HepG2 (cell line): Measurements from ENCODE around the gene CCL18. TPM values are rescaled to one million over a fixed set of nuclear protein-coding genes. Genes with fewer than 3 reads are reported as not detected.

ENCODE experiments used
- ATAC-seq: fragments of 200-7000 bp; cut with Tn5 transposase; 3 replicates; pipeline ENCODE4 v1.9.1; 2020; ENCODE audit warnings: mild to moderate bottlenecking, moderate library complexity
- BruUV-seq: library from RNA; stranded (reverse); fragments of 400-500 nt; replicated peaks from 2 replicates; lab custom pipeline; 2021; lab: Mats Ljungman, UMichigan
- CTCF ChIA-PET: fragments of 300-600 bp; formaldehyde crosslinking; extraction: SDS; loops from one replicate; lab custom pipeline; 2021; ENCODE audit warnings: low total read pairs, inconsistent platforms, low intra/inter-chr PET ratio; lab: Yijun Ruan, JAX
- POLR2A ChIA-PET: fragments of 350-600 bp; sonication (Branson Sonifier 250); formaldehyde crosslinking; loops from one replicate; lab custom pipeline; 2020; ENCODE audit warnings: antibody characterized with exemption, inconsistent platforms; lab: Yijun Ruan, JAX
- DNase-seq: peaks from one replicate; pipeline ENCODE4 v3.0.0-alpha.2; 2015; ENCODE audit warnings: low spot score
- FAIRE-seq: peaks from 3 replicates; lab custom pipeline; 2011; peaks lifted over from hg19 to GRCh38; lab: Jason Lieb, UNC
- H2AFZ ChIP-seq: one replicate; pipeline ENCODE4 v1.6.1; 2011; ENCODE audit warnings: low read length, inconsistent platforms
- H3K27ac ChIP-seq: fragments of 300-600 bp; 3 replicates; pipeline ENCODE4 v1.8.0; 2011; ENCODE audit warnings: mixed run types, mild to moderate bottlenecking, mixed read lengths, low read length, inconsistent platforms; ENCODE audit not compliant: insufficient read depth; ENCODE audit errors: extremely low read length
- H3K27me3 ChIP-seq, 2 experiments: fragments of 200-600 bp in 1 of 2; 2 replicates in 1 of 2; 3 replicates in 1 of 2; pipeline versions ENCODE4 v1.6.0 to v1.8.0; 2011; ENCODE audit warnings: low read length in 2 of 2, mild to moderate bottlenecking in 2 of 2, moderate library complexity in 2 of 2, inconsistent platforms in 1 of 2; ENCODE audit not compliant: insufficient read depth in 2 of 2, control insufficient read depth in 1 of 2
- H3K36me3 ChIP-seq, 2 experiments: fragments of 200-600 bp in 1 of 2; replicated peaks in 1 of 2; 2 replicates in 1 of 2; 3 replicates in 1 of 2; pipeline versions ENCODE4 v1.5.1 to v1.8.0; 2011; ENCODE audit warnings: low read length in 2 of 2, inconsistent platforms in 1 of 2; ENCODE audit not compliant: insufficient read depth in 2 of 2, control insufficient read depth in 1 of 2
- H3K4me1 ChIP-seq: 2 replicates; pipeline ENCODE4 v1.5.1; 2012; ENCODE audit warnings: low read length, inconsistent platforms; ENCODE audit not compliant: insufficient read depth
- H3K4me2 ChIP-seq: 2 replicates; pipeline ENCODE4 v1.6.0; 2011; ENCODE audit warnings: low read depth, low read length, inconsistent platforms
- H3K4me3 ChIP-seq, 3 experiments: fragments of 200-600 bp in 1 of 3; sonication (generic), shearing (Covaris generic) in 1 of 3; replicated peaks in 1 of 3; 2 replicates each; pipeline ENCODE4 v1.5.1; 2011 to 2016; ENCODE audit warnings: low read length in 3 of 3, inconsistent platforms in 2 of 3, low read depth in 2 of 3, mild to moderate bottlenecking in 2 of 3, control low read depth in 1 of 3, mixed read lengths in 1 of 3; ENCODE audit not compliant: insufficient read depth in 1 of 3
- H3K79me2 ChIP-seq: one replicate; pipeline ENCODE4 v1.6.1; 2011; ENCODE audit warnings: low read length, inconsistent platforms; ENCODE audit not compliant: insufficient read depth
- H3K9ac ChIP-seq: 2 replicates; pipeline ENCODE4 v1.6.0; 2011; ENCODE audit warnings: mild to moderate bottlenecking, low read depth, low read length, inconsistent platforms; ENCODE audit not compliant: insufficient read depth
- H3K9me3 ChIP-seq: 2 replicates; pipeline ENCODE4 v1.5.1; 2012; ENCODE audit warnings: mild to moderate bottlenecking, low read length
- H4K20me1 ChIP-seq: 2 replicates; pipeline ENCODE4 v1.6.0; 2011; ENCODE audit warnings: inconsistent platforms, mild to moderate bottlenecking, low read length, moderate library complexity; ENCODE audit not compliant: insufficient read depth
- AHR ChIP-seq: IDR thresholded peaks from 2 replicates; pipeline ENCODE4 v1.6.1; 2018; ENCODE audit warnings: missing genetic modification reagents, missing compliant biosample characterization
- ASH2L ChIP-seq: fragments of 300-600, 200-600 bp; sonication (generic); IDR thresholded peaks from 2 replicates; pipeline ENCODE4 v1.7.0; 2017; ENCODE audit warnings: low read depth, mild to moderate bottlenecking, moderate library complexity, mixed read lengths, low read length; ENCODE audit not compliant: insufficient read length
- JDP2 ChIP-seq: sonication (generic); formaldehyde crosslinking; IDR thresholded peaks from 2 replicates; pipeline ENCODE4 v1.8.1; 2022; ENCODE audit warnings: missing genetic modification reagents, borderline replicate concordance
- MATR3 ChIP-seq: sonication (generic); formaldehyde crosslinking; IDR thresholded peaks from 2 replicates; pipeline ENCODE4 v1.4.0; 2020; ENCODE audit warnings: missing genetic modification reagents
- REPIN1 ChIP-seq: sonication (generic); formaldehyde crosslinking; IDR thresholded peaks from 2 replicates; pipeline ENCODE4 v1.8.0; 2022; ENCODE audit warnings: missing genetic modification reagents, low read depth, mild to moderate bottlenecking, borderline replicate concordance
- ZFP41 ChIP-seq: sonication (generic); formaldehyde crosslinking; IDR thresholded peaks from 2 replicates; pipeline ENCODE4 v1.4.0; 2020; ENCODE audit warnings: mild to moderate bottlenecking, missing genetic modification reagents, borderline replicate concordance
- WGBS: methylation state at CpG from one replicate; pipeline ENCODE4 v1.1.6; 2017; ENCODE audit warnings: low lambda C conversion rate; 5-methylcytosine and 5-hydroxymethylcytosine counted together
- in situ Hi-C: cut with HindIII; loops from 2 replicates; pipeline ENCODE4 v1.10.0; 2017; ENCODE audit warnings: low pct_unique_long_range_greater_than_20kb; ENCODE audit not compliant: extremely low pct_ligation_motif_present
- intact Hi-C: fragments of 100-400 bp; cut with micrococcal nuclease; formaldehyde crosslinking; loops from one replicate; pipeline ENCODE4 v1.10.0; 2022; ENCODE audit not compliant: unreplicated experiment
- polyA plus RNA-seq, 8 experiments: library from polyadenylated mRNA; depleted of rRNA in 3 of 8; stranded (reverse) in 7 of 8; unstranded in 1 of 8; fragments of >200 nt; fragmentation: Illumina TruSeq in 4 of 8; extraction: Trizol in 4 of 8; gene quantifications; 2 replicates each; pipeline versions ENCODE4 v1.2.1 to v1.2.3, GENCODE V29; 2011 to 2016; ENCODE audit warnings: low read depth in 4 of 8, missing spikeins in 1 of 8, mixed read lengths in 1 of 8; ENCODE audit not compliant: insufficient read depth in 1 of 8
- total RNA-seq, 5 experiments: library from RNA; depleted of rRNA; stranded (reverse); fragments of >200 nt; fragmentation: Illumina TruSeq; extraction: Trizol; gene quantifications; 2 replicates each; pipeline ENCODE4 v1.2.3, GENCODE V29; 2016; ENCODE audit warnings: low read depth in 1 of 5
- TF ChIP-seq, protein P1 (sequence below): sonication (generic); formaldehyde crosslinking; IDR thresholded peaks from 2 replicates; pipeline ENCODE4 v1.5.0; 2020; ENCODE audit warnings: mild to moderate bottlenecking, missing genetic modification reagents, borderline replicate concordance
- TF ChIP-seq, protein P2 (sequence below): sonication (generic); formaldehyde crosslinking; conservative IDR thresholded peaks from 2 replicates; pipeline ENCODE4 v1.4.0; 2020; ENCODE audit warnings: missing genetic modification reagents
- TF ChIP-seq, protein P3 (sequence below): IDR thresholded peaks from 2 replicates; pipeline ENCODE4 v1.6.1; 2012; ENCODE audit warnings: low read depth, low read length, improper control_type of control experiment

CCL18 gene
- total and polyA plus RNA-seq, 2 of the 13 experiments (the other 11 are each of a cell fraction or from before 2014, with no cell fraction given), result not detected

DNA sequence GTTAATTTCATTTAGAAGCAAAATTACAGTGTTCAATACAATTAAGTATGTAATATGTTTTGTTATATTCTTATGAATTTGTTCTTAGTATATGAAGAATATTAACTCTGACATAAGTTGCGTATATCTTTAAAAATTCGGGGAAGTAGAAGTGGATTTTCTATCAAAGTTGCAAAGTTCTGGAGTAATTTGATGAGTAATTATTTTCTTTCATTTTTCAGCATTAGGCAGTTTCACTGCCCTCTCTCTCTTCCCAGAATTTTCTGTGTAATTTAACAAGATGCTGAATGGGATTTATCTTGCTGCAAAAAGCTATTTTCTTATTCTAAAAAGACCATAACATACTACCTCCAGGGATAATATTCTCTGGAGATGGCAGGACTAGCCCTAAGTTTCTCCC is 8.9 kb upstream of the CCL18 start (continued):
- TF ChIP-seq, protein P1, sequence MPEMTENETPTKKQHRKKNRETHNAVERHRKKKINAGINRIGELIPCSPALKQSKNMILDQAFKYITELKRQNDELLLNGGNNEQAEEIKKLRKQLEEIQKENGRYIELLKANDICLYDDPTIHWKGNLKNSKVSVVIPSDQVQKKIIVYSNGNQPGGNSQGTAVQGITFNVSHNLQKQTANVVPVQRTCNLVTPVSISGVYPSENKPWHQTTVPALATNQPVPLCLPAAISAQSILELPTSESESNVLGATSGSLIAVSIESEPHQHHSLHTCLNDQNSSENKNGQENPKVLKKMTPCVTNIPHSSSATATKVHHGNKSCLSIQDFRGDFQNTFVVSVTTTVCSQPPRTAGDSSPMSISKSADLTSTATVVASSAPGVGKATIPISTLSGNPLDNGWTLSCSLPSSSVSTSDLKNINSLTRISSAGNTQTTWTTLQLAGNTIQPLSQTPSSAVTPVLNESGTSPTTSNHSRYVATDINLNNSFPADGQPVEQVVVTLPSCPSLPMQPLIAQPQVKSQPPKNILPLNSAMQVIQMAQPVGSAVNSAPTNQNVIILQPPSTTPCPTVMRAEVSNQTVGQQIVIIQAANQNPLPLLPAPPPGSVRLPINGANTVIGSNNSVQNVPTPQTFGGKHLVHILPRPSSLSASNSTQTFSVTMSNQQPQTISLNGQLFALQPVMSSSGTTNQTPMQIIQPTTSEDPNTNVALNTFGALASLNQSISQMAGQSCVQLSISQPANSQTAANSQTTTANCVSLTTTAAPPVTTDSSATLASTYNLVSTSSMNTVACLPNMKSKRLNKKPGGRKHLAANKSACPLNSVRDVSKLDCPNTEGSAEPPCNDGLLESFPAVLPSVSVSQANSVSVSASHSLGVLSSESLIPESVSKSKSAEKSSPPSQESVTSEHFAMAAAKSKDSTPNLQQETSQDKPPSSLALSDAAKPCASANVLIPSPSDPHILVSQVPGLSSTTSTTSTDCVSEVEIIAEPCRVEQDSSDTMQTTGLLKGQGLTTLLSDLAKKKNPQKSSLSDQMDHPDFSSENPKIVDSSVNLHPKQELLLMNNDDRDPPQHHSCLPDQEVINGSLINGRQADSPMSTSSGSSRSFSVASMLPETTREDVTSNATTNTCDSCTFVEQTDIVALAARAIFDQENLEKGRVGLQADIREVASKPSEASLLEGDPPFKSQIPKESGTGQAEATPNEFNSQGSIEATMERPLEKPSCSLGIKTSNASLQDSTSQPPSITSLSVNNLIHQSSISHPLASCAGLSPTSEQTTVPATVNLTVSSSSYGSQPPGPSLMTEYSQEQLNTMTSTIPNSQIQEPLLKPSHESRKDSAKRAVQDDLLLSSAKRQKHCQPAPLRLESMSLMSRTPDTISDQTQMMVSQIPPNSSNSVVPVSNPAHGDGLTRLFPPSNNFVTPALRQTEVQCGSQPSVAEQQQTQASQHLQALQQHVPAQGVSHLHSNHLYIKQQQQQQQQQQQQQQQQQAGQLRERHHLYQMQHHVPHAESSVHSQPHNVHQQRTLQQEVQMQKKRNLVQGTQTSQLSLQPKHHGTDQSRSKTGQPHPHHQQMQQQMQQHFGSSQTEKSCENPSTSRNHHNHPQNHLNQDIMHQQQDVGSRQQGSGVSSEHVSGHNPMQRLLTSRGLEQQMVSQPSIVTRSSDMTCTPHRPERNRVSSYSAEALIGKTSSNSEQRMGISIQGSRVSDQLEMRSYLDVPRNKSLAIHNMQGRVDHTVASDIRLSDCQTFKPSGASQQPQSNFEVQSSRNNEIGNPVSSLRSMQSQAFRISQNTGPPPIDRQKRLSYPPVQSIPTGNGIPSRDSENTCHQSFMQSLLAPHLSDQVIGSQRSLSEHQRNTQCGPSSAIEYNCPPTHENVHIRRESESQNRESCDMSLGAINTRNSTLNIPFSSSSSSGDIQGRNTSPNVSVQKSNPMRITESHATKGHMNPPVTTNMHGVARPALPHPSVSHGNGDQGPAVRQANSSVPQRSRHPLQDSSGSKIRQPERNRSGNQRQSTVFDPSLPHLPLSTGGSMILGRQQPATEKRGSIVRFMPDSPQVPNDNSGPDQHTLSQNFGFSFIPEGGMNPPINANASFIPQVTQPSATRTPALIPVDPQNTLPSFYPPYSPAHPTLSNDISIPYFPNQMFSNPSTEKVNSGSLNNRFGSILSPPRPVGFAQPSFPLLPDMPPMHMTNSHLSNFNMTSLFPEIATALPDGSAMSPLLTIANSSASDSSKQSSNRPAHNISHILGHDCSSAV (CRISPR knock-in tag), result no peak
- TF ChIP-seq, all 625 proteins: peak for 0

DNA sequence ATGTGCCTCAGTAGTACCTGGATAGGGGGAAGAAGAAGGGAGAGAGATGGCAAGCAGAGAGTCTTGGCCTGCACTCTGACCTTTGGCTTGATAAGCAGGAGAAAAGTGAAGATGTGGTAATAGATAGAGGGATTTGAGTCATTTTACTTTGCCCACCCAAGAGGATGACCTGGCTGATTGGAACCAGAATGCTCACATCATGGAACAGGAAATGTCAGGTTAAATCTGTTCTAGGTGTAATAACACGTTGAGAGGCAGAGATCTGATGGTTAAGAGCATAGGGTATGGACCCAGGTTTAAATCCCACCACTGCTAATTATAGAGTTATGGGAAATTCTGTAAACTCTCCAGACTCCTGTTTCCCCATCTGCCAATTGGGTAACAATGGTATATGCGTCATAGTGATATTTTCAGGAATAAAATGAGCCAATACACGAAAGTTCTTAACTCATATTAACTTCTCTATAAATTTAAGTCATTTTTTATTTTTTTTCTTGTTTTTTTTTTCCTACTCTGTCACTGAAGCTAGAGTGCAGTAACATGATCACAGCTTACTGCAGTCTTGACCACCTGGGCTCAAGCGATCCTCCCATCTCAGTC is 8.1 kb upstream of the CCL18 start:
- in situ Hi-C loops (no loop called here), intact Hi-C loops (no loop called here)
- Histone ChIP-seq H3K4me2 (no peak overlapping the region), H3K9me3 (no peaks in the 10 kb centered on the region), H3K4me3 (no peak overlapping the region), H4K20me1 (no peaks in the 10 kb centered on the region), H3K4me1 (no peaks in the 10 kb centered on the region), H3K27ac (no peak overlapping the region), H3K36me3 (no peaks in the 10 kb centered on the region), H2AFZ (no peak overlapping the region), H3K27me3 (no peaks in the 10 kb centered on the region), H3K9ac (no peak overlapping the region), H3K79me2 (no peaks in the 10 kb centered on the region)
- POLR2A ChIA-PET, result no interaction called here
- CTCF ChIA-PET, result no interaction called here
- DNase-seq, result no peak
- no TSS peak for BruUV-seq
- WGBS, result 38% methylated on average over 4 of the region's 4 CpGs
- ATAC-seq, result no peak
- no peak for FAIRE-seq
- TF ChIP-seq, protein P2, sequence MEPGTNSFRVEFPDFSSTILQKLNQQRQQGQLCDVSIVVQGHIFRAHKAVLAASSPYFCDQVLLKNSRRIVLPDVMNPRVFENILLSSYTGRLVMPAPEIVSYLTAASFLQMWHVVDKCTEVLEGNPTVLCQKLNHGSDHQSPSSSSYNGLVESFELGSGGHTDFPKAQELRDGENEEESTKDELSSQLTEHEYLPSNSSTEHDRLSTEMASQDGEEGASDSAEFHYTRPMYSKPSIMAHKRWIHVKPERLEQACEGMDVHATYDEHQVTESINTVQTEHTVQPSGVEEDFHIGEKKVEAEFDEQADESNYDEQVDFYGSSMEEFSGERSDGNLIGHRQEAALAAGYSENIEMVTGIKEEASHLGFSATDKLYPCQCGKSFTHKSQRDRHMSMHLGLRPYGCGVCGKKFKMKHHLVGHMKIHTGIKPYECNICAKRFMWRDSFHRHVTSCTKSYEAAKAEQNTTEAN (CRISPR knock-in tag), result no peak
- TF ChIP-seq ASH2L, result no peak
- TF ChIP-seq AHR (CRISPR knock-in tag), result no peak
- TF ChIP-seq, protein P3, sequence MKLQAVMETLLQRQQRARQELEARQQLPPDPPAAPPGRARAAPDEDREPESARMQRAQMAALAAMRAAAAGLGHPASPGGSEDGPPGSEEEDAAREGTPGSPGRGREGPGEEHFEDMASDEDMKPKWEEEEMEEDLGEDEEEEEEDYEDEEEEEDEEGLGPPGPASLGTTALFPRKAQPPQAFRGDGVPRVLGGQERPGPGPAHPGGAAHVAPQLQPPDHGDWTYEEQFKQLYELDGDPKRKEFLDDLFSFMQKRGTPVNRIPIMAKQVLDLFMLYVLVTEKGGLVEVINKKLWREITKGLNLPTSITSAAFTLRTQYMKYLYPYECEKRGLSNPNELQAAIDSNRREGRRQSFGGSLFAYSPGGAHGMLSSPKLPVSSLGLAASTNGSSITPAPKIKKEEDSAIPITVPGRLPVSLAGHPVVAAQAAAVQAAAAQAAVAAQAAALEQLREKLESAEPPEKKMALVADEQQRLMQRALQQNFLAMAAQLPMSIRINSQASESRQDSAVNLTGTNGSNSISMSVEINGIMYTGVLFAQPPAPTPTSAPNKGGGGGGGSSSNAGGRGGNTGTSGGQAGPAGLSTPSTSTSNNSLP, result no peak
- no peak for TF ChIP-seq MATR3 (CRISPR knock-in tag)
- TF ChIP-seq ZFP41 (CRISPR knock-in tag), result no peak
- TF ChIP-seq REPIN1 (CRISPR knock-in tag), result no peak
- no peak for TF ChIP-seq JDP2
